Hepatocyte (in vitro differentiated cells): Measurements from ENCODE around the gene MSANTD1. TPM values are rescaled to one million over a fixed set of nuclear protein-coding genes. Genes with fewer than 3 reads are reported as not detected.

Experiments used
- DNase-seq: peaks from one replicate; pipeline ENCODE4 v3.0.0-alpha.2; 2016; ENCODE audit warnings: low spot score
- H2AFZ ChIP-seq: fragments of 200-600 bp; sonication (generic); 2 replicates; pipeline ENCODE4 v1.6.0; 2016; ENCODE audit warnings: antibody characterized with exemption, mild to moderate bottlenecking
- H3K27ac ChIP-seq: fragments of 200-600 bp; sonication (generic); 2 replicates; pipeline ENCODE4 v1.5.1; 2016; ENCODE audit warnings: mild to moderate bottlenecking
- H3K27me3 ChIP-seq: fragments of 200-600 bp; sonication (generic); 2 replicates; pipeline ENCODE4 v1.6.1; 2016
- H3K36me3 ChIP-seq: fragments of 200-600 bp; sonication (generic); replicated peaks from 2 replicates; pipeline ENCODE4 v1.5.1; 2016; ENCODE audit warnings: low read depth; ENCODE audit not compliant: insufficient read depth
- H3K4me1 ChIP-seq: fragments of 200-600 bp; sonication (generic); 2 replicates; pipeline ENCODE4 v1.5.1; 2016; ENCODE audit warnings: mild to moderate bottlenecking, moderate library complexity; ENCODE audit not compliant: insufficient read depth
- H3K4me2 ChIP-seq: fragments of 200-600 bp; sonication (generic); 2 replicates; pipeline ENCODE4 v1.6.0; 2016
- H3K4me3 ChIP-seq: fragments of 200-600 bp; sonication (generic); 2 replicates; pipeline ENCODE4 v1.5.1; 2016; ENCODE audit warnings: mild to moderate bottlenecking
- H3K79me2 ChIP-seq: fragments of 200-600 bp; sonication (generic); 2 replicates; pipeline ENCODE4 v1.6.0; 2017; ENCODE audit warnings: mild to moderate bottlenecking
- H3K9me2 ChIP-seq: fragments of 200-600 bp; sonication (generic); replicated peaks from 2 replicates; pipeline ENCODE4 v1.6.0; 2017; ENCODE audit warnings: mild to moderate bottlenecking; ENCODE audit not compliant: insufficient read depth
- H3K9me3 ChIP-seq: fragments of 200-600 bp; sonication (generic); 2 replicates; pipeline ENCODE4 v1.5.1; 2016; ENCODE audit warnings: low read depth, mild to moderate bottlenecking
- H4K20me1 ChIP-seq: fragments of 200-600 bp; sonication (generic); 2 replicates; pipeline ENCODE4 v1.6.0; 2016; ENCODE audit warnings: mild to moderate bottlenecking; ENCODE audit not compliant: insufficient read depth, poor library complexity, severe bottlenecking
- CTCF ChIP-seq: fragments of 200-600 bp; sonication (generic); IDR thresholded peaks from 2 replicates; pipeline ENCODE4 v1.5.1; 2016; ENCODE audit warnings: antibody characterized with exemption, mild to moderate bottlenecking; ENCODE audit not compliant: poor library complexity
- EZH2 ChIP-seq: fragments of 200-600 bp; sonication (generic); IDR thresholded peaks from 2 replicates; pipeline ENCODE4 v1.6.1; 2016; ENCODE audit warnings: antibody characterized with exemption, mild to moderate bottlenecking, borderline replicate concordance
- EZH2phosphoT487 ChIP-seq: fragments of 200-600 bp; sonication (generic); IDR thresholded peaks from one replicate; pipeline ENCODE4 v1.6.1; 2018; ENCODE audit warnings: antibody characterized with exemption, mild to moderate bottlenecking, low read depth, moderate library complexity; ENCODE audit not compliant: unreplicated experiment, severe bottlenecking
- WGBS: methylation state at CpG from one replicate; pipeline ENCODE4 v1.1.6; 2016; ENCODE audit warnings: low lambda C conversion rate; ENCODE audit errors: missing lambda C conversion rate; 5-methylcytosine and 5-hydroxymethylcytosine counted together
- polyA plus RNA-seq: library from polyadenylated mRNA; unstranded; fragments of >200 nt; fragmentation: Nextera tagmentation; extraction: Ambion mirVana; gene quantifications from 2 replicates; pipeline ENCODE4 v1.2.1, GENCODE V29; 2016
- total RNA-seq: library from RNA; depleted of rRNA; stranded (reverse); fragments of >200 nt; gene quantifications from 2 replicates; pipeline ENCODE4 v1.2.3, GENCODE V29; 2014

MSANTD1 gene
- total and polyA plus RNA-seq, 2 experiments from 2014 or later, result 0.51 to 0.57 TPM

GRCh38 chr4:3253808-3254207 is 4.8 kb downstream of the MSANTD1 start:
- Histone ChIP-seq H3K27me3 (no peaks in the 10 kb centered on the region), H2AFZ (no peak overlapping the region), H4K20me1 (no peaks in the 10 kb centered on the region), H3K27ac (no peak overlapping the region), H3K9me2 (no peaks in the 10 kb centered on the region), H3K4me1 (no peaks in the 10 kb centered on the region), H3K4me2 (no peak overlapping the region), H3K79me2 (no peaks in the 10 kb centered on the region), H3K9me3 (no peaks in the 10 kb centered on the region), H3K36me3 (no peaks in the 10 kb centered on the region), H3K4me3 (no peak overlapping the region)
- TF ChIP-seq EZH2phosphoT487 (no peak), CTCF (no peak), EZH2 (no peak)
- 92% methylated on average over 12 of the region's 13 CpGs for WGBS
- no peak for DNase-seq

GRCh38 chr4:3254302-3255131 is 5.6 kb downstream of the MSANTD1 start:
- Histone ChIP-seq H3K9me3 (no peaks in the 10 kb centered on the region), H4K20me1 (no peaks in the 10 kb centered on the region), H2AFZ (no peak overlapping the region), H3K4me1 (no peaks in the 10 kb centered on the region), H3K4me2 (no peak overlapping the region), H3K27me3 (no peaks in the 10 kb centered on the region), H3K36me3 (no peaks in the 10 kb centered on the region), H3K4me3 (no peak overlapping the region), H3K27ac (no peak overlapping the region), H3K79me2 (no peaks in the 10 kb centered on the region), H3K9me2 (no peaks in the 10 kb centered on the region)
- TF ChIP-seq EZH2, result no peak
- no peak for TF ChIP-seq EZH2phosphoT487
- no peak for TF ChIP-seq CTCF
- 91% methylated on average over 14 of the region's 14 CpGs for WGBS
- DNase-seq, result no peak

DNA sequence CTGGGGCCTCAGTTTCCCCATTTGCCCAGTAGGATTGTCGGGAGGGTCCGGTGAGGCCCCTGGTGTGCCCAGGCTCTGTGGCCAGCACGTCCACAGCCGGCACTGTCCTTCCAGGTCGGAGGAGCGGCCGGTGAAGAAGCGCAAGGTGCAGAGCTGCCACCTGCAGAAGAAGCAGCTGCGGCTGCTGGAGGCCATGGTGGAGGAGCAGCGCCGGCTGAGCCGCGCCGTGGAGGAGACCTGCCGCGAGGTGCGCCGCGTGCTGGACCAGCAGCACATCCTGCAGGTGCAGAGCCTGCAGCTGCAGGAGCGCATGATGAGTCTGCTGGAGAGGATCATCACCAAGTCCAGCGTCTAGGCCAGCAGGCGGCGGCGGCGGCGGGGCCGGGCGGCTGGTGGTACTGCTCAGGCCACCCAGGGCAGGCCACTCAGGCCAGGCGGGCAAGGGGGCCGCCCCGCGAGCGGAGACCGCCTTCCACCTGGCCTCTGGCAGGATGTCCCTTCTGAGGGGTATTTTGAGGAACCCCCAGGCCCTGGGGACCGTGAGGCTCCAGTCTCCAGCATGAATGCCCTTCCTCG is 6.7 kb downstream of the MSANTD1 start:
- Histone ChIP-seq H3K4me2 (no peak overlapping the region), H4K20me1 (no peaks in the 10 kb centered on the region), H3K27ac (no peak overlapping the region), H3K79me2 (no peaks in the 10 kb centered on the region), H3K4me3 (no peak overlapping the region), H3K27me3 (no peaks in the 10 kb centered on the region), H2AFZ (no peak overlapping the region), H3K9me3 (no peaks in the 10 kb centered on the region), H3K4me1 (no peaks in the 10 kb centered on the region), H3K9me2 (no peaks in the 10 kb centered on the region), H3K36me3 (no peaks in the 10 kb centered on the region)
- 98% methylated on average over 34 of the region's 36 CpGs for WGBS
- DNase-seq, result no peak
- TF ChIP-seq CTCF (no peak), EZH2 (no peak), EZH2phosphoT487 (no peak)
